ENCODE data around the gene FOXE3. TPM values are rescaled to one million over a fixed set of nuclear protein-coding genes. Genes with fewer than 3 reads are reported as not detected.

FOXE3 gene
- not detected for total RNA-seq

DNA sequence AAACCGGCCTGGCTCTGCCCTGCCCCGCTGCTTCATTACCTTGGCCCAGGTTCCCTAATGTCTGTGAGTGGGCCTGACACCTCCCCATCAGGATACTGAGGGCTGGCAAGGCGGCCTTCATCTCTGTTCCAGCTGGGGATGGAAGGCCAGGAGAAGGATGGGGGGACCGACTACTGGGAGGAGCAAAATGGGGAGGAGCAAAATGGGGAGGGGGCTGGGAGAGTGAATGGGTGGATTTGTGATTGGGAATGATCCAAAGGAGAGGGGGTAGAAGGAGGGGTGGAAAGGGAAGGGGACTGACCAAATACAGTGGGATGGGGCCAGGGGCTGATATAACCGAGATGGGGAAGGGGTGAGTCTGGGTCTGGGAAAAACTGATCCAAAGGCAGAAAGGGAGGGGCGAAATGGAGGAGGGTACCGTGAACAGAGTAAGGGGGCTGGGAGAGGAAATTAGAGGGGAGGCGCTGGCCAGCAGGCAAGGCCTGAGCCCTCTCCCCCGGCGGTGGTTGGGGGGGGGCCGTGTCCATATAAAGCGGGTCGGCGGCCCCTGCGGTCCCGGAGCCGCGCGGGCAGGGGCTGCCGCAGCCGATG lies at the start of gene FOXE3:
TSS of gene FOXE3 (plus strand) at position 558 of the 591 bp plus-strand sequence. CDS start at position 589, 31 bp downstream.
- DNase-seq: no peak
- intact Hi-C loops (cut with micrococcal nuclease): no loop called here
- Mint-ChIP-seq H3K9me3 (no peaks in the 10 kb centered on the region), H3K4me3 (peak within 1 kb of the TSS; percentile 50), H3K27ac (no peak within 1 kb of the TSS), H3K27me3 (ENCODE audit: low read depth) (peaks cover 38% of the 10 kb centered on the region), H3K36me3 (ENCODE audit: low read depth) (no peaks in the 10 kb centered on the region), H3K4me1 (ENCODE audit: low read depth) (peaks cover 6% of the 10 kb centered on the region)
- CTCF ChIA-PET: interaction anchor here (1.0 to 1.6 kb wide), 2 partner anchors 21 to 22 kb away, joined by 3 to 10 read pairs; partner anchors contain the start of gene FOXD2

DNA sequence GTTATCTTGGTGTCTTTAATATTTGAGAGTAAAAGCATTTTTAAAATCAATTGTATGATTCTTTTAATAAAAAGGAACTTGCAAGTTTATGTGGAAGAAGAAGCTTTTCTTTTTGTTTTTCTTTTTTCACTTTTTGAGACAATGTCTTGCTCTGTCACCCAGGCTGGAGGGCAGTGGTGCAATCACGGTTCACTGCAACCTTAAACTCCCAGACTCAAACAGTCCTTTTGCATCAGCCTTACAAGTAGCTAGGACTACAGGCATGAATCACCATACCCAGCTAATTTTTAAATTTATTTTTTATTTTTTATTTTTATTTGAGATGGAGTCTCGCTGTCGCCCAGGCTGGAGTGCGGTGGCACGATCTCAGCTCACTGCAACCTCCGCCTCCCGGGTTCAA lies 48.4 kb upstream of the FOXE3 start:
- H3K27ac Mint-ChIP-seq: no peak overlapping the region
- CTCF ChIA-PET: interaction anchor here (1.3 kb wide), 2 partner anchors 22 to 189 kb away, joined by 3 to 6 read pairs; no protein-coding TSS in a partner anchor
- intact Hi-C loops (cut with micrococcal nuclease): no loop called here

DNA sequence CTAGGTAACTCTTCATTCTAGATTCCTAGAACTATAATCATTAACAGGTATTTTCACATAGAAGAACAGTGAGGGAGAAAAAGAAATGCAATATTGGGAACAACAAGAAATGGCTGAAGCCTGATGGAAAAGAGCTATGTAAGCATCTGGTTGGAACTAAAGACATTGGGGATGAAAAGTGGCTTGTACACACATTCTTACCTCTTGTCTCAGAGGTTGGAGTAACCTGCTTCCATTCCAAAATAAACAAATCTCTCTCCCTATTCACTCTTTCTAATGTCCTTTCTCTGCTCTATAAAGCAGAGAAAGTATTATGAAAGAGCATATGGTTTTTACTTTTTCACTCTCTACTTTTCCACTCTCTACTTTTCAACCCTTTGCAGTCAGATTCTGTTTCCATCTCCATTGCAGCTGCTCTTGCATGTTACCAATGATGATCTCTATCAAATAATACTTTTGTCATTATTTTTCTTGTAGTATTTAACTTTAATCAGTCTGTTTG lies 45.0 kb upstream of the FOXE3 start:
- no peak overlapping the region for H3K4me3 Mint-ChIP-seq
- no peaks in the 10 kb centered on the region for H3K27me3 Mint-ChIP-seq (ENCODE audit: low read depth)
- intact Hi-C loops (cut with micrococcal nuclease): no loop called here
- H3K9me3 Mint-ChIP-seq: no peaks in the 10 kb centered on the region
- no peak overlapping the region for H3K27ac Mint-ChIP-seq
- no peaks in the 10 kb centered on the region for H3K4me1 Mint-ChIP-seq (ENCODE audit: low read depth)
- no peak for DNase-seq
- H3K36me3 Mint-ChIP-seq (ENCODE audit: low read depth): peaks cover 23% of the 10 kb centered on the region
- CTCF ChIA-PET: interaction anchor here (0.8 to 1.1 kb wide), 2 partner anchors 9 to 17 kb away, joined by 4 read pairs; no protein-coding TSS in a partner anchor

More for the DNA sequence above, 48.4 kb upstream of the FOXE3 start:
- DNase-seq: no peak
- Mint-ChIP-seq H3K4me1 (ENCODE audit: low read depth) (peaks cover 4% of the 10 kb centered on the region), H3K36me3 (ENCODE audit: low read depth) (peaks cover 15% of the 10 kb centered on the region), H3K27me3 (ENCODE audit: low read depth) (no peaks in the 10 kb centered on the region), H3K4me3 (no peak overlapping the region), H3K9me3 (no peaks in the 10 kb centered on the region)

DNA sequence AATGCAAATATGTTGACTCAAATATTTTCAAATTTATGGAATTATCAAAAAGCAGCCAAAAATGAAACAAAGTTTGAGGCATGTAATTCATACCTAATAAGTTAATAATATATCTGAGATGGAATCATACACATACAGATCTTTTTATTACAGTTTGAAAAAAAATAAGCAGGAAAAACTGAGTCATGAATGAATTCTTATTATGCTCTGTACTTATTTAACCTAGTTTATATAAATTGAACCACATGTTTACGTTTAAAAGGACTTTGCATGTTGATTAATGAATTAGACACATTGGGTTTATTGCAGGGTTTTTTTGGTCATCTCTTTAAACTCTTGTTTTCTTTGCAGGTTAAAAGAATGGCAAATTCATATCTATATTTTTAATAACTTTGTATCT lies 41.6 kb upstream of the FOXE3 start:
- peaks cover 31% of the 10 kb centered on the region for H3K36me3 Mint-ChIP-seq (ENCODE audit: low read depth)
- DNase-seq: no peak
- no peaks in the 10 kb centered on the region for H3K27me3 Mint-ChIP-seq (ENCODE audit: low read depth)
- no peaks in the 10 kb centered on the region for H3K4me1 Mint-ChIP-seq (ENCODE audit: low read depth)
- H3K27ac Mint-ChIP-seq: no peak overlapping the region
- no peaks in the 10 kb centered on the region for H3K9me3 Mint-ChIP-seq
- no peak overlapping the region for H3K4me3 Mint-ChIP-seq
- CTCF ChIA-PET: no interaction called here
- intact Hi-C loops (cut with micrococcal nuclease): no loop called here

DNA sequence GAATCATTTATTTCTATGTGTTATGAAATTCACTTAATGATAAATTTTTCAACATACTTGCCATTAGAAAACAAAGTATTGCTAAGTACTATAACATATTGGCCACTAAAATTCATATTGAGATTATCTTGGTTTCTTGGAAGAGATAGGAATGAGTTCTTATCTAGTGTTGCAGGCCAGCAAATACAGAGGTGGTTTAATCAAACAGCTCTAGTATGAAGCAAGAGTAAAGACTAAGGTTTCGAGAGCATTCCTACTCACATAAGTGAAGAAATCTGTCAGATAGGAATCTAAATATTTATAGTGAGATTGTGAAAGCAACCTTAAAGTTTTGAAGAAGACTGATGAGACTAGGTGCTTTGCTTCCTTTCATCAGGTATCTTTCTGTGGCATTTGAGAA lies 37.9 kb upstream of the FOXE3 start:
- CTCF ChIA-PET: no interaction called here
- no peaks in the 10 kb centered on the region for H3K27me3 Mint-ChIP-seq (ENCODE audit: low read depth)
- intact Hi-C loops (cut with micrococcal nuclease): no loop called here
- no peak overlapping the region for H3K4me3 Mint-ChIP-seq
- H3K9me3 Mint-ChIP-seq: no peaks in the 10 kb centered on the region
- H3K4me1 Mint-ChIP-seq (ENCODE audit: low read depth): no peaks in the 10 kb centered on the region
- peaks cover 23% of the 10 kb centered on the region for H3K36me3 Mint-ChIP-seq (ENCODE audit: low read depth)
- no peak overlapping the region for H3K27ac Mint-ChIP-seq
- no peak for DNase-seq

DNA sequence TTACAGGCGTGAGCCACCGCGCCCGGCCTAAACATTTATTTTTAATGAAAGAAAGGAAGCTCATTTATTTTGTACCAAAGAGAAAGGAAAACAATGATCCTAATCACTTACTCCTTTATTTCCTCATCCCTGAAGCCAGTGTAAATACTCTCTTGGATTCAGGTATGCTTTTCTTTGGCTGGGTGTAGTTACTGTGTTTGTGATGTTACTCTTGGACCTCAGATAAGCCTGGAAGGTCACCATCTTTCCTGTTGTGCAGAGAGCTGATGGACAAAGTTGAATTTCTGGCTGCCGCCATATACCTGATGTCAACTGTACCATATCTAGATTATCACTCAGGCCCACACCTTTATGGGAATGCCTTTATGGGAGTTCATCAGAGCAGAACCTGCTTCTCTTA lies 35.4 kb upstream of the FOXE3 start:
- intact Hi-C loops (cut with micrococcal nuclease): no loop called here
- no peak for DNase-seq
- no peak overlapping the region for H3K4me3 Mint-ChIP-seq
- no peaks in the 10 kb centered on the region for H3K9me3 Mint-ChIP-seq
- no peaks in the 10 kb centered on the region for H3K27me3 Mint-ChIP-seq (ENCODE audit: low read depth)
- CTCF ChIA-PET: interaction anchor here (1.0 to 1.5 kb wide), 3 partner anchors 11 to 202 kb away, joined by 3 to 4 read pairs (median 3); no protein-coding TSS in a partner anchor
- no peak overlapping the region for H3K27ac Mint-ChIP-seq
- peaks cover 15% of the 10 kb centered on the region for H3K36me3 Mint-ChIP-seq (ENCODE audit: low read depth)
- H3K4me1 Mint-ChIP-seq (ENCODE audit: low read depth): no peaks in the 10 kb centered on the region

DNA sequence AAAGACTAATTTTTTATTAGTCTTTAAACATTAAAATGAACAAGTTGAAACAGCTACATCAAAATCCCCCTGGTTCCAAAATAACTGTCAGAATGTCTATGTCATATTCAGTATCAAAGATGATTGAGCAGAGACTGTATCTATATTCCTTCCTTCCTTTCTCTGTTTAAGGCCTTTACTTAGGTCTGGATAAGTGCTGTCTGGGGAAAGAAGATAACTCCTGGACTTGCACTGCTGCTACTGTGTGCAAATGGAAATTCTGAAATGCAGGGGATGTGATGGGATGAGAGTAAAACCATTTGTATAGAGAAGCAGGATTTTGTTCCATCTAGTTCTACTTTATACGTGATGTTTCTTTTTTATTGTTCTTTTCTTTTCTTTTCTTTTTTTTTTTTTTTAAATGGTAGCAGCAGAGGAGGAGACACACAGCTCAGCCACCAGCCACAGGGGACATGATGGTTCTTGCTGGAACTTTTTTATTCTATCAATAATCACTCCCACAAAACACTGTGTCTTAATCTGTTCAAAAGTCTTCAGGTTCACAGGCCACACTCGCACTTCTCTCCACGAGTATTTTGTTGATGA lies 33.6 kb upstream of the FOXE3 start:
- CTCF ChIA-PET: interaction anchor here (0.6 to 1.0 kb wide), 2 partner anchors 204 to 327 kb away, joined by 3 read pairs; no protein-coding TSS in a partner anchor
- intact Hi-C loops (cut with micrococcal nuclease): no loop called here
- no peaks in the 10 kb centered on the region for H3K9me3 Mint-ChIP-seq
- H3K4me1 Mint-ChIP-seq (ENCODE audit: low read depth): no peaks in the 10 kb centered on the region
- H3K4me3 Mint-ChIP-seq: no peak overlapping the region
- DNase-seq: no peak
- no peaks in the 10 kb centered on the region for H3K27me3 Mint-ChIP-seq (ENCODE audit: low read depth)
- peaks cover 14% of the 10 kb centered on the region for H3K36me3 Mint-ChIP-seq (ENCODE audit: low read depth)
- H3K27ac Mint-ChIP-seq: no peak overlapping the region

DNA sequence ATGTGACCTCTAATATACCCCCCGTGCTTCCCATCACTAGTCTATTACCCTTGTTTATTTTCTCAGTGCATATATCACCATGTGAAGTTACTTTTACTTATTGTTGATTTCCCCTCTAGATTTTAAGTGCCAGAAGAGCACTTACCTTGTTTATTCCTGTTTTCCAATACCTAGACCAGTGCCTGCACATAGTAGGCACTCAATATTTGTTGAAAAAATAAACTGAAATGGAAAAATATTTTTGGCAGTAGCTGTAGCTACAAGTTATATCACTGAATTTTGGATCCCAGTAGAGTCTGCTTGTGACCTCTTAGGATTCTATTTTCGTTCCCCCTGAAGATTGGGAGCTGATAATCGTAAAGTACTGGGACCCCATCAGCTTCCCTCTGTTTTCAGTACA lies 32.0 kb upstream of the FOXE3 start:
- H3K27ac Mint-ChIP-seq: no peak overlapping the region
- intact Hi-C loops (cut with micrococcal nuclease): no loop called here

DNA sequence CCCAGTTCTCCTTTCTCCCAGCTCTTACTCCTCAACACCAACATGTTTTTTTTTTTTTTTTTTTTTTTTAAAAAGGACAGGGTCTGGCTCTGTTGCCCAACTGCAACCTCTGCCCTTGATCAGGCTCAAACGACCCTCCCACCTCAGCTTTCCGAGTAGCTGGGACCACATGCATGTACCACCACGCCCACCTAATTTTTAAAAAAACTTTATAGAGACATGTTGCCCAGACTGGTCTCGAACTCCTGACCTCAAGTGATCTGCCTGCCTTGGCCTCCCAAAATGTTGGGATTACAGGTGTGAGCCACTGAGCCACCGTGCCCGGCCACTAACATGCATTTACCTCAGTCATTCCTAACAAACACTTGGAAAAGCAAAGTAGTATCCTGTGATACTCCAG lies 31.1 kb upstream of the FOXE3 start:
- Mint-ChIP-seq H3K27me3 (ENCODE audit: low read depth) (peaks cover 4% of the 10 kb centered on the region), H3K36me3 (ENCODE audit: low read depth) (peaks cover 4% of the 10 kb centered on the region), H3K4me3 (no peak overlapping the region), H3K9me3 (no peaks in the 10 kb centered on the region), H3K27ac (no peak overlapping the region), H3K4me1 (ENCODE audit: low read depth) (no peaks in the 10 kb centered on the region)
- intact Hi-C loops (cut with micrococcal nuclease): loop anchor here (5.0 kb wide), 1 partner anchor 52 kb away; the partner anchor contains the start of gene FOXD2
- DNase-seq: no peak
- CTCF ChIA-PET: interaction anchor here (0.6 kb wide), 1 partner anchor 341 kb away, joined by 3 read pairs; no protein-coding TSS in a partner anchor

More for the DNA sequence above, 32.0 kb upstream of the FOXE3 start:
- H3K36me3 Mint-ChIP-seq (ENCODE audit: low read depth): peaks cover 8% of the 10 kb centered on the region
- no peak overlapping the region for H3K4me3 Mint-ChIP-seq
- H3K9me3 Mint-ChIP-seq: no peaks in the 10 kb centered on the region
- no peaks in the 10 kb centered on the region for H3K4me1 Mint-ChIP-seq (ENCODE audit: low read depth)
- DNase-seq: no peak
- CTCF ChIA-PET: no interaction called here
- no peaks in the 10 kb centered on the region for H3K27me3 Mint-ChIP-seq (ENCODE audit: low read depth)

DNA sequence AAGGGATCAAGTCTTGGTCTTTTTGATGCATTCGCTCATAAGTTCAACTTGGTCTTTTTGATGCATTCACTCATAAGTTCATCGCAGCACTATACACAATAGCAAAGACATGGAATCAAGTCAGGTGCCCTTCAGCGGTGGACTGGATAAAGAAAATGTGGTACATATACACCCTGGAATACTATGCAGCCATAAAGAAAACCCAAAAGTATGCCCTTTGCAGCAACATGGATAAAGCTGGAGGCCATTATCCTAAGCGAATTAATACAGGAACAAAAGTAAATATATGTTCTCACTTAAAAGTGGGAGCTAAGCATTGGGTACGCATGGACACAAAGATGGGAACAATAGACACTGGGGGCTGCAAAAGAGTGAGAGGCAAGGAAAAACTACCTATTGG lies 29.8 kb upstream of the FOXE3 start:
- no peak overlapping the region for H3K27ac Mint-ChIP-seq
- H3K4me1 Mint-ChIP-seq (ENCODE audit: low read depth): no peaks in the 10 kb centered on the region
- no peaks in the 10 kb centered on the region for H3K9me3 Mint-ChIP-seq
- DNase-seq: no peak
- H3K36me3 Mint-ChIP-seq (ENCODE audit: low read depth): peaks cover 1% of the 10 kb centered on the region
- CTCF ChIA-PET: interaction anchor here (1.0 to 1.1 kb wide), 2 partner anchors 48 to 324 kb away, joined by 4 to 7 read pairs; no protein-coding TSS in a partner anchor
- intact Hi-C loops (cut with micrococcal nuclease): loop anchor here (5.0 kb wide), 1 partner anchor 51 kb away; the partner anchor contains the start of gene FOXD2
- H3K4me3 Mint-ChIP-seq: no peak overlapping the region
- peaks cover 4% of the 10 kb centered on the region for H3K27me3 Mint-ChIP-seq (ENCODE audit: low read depth)

DNA sequence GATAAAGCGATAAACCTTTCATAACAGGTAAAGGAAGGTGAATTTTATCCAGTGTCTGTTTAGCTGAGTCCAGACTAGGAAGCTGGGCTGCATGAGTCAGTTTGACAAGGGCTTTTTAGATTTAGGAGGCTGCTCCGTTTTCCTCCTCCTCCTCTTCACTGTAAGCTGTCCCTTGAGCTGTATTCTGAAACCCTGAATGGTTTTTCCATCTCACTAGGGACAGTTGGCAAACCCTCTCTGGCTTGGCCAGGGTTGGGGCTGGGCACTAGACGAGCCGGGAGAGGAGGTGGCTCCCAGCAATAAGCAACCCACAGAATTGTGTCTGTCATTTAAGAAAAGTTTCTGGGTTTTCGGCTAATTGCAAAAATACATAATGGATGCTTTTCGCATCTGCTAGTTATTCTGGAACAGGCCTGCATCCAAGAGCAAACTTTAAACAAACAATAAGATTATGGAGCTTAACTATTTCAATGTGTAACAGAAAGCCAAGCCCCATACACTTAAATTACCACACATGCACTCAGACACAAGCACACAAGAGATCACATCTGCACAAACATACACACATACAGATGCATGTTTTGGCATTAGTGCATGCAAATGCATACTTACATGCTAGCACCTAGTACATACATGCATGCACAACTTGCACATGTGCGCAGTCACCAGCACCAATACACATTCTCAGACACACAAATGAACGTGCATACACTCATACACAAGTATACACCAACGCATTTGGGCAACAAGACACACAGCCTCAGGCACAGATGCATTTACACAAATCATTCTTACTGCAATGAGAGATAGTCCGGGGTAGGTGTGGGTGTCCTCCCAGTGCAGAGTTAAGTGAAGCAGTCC lies 27.8 kb upstream of the FOXE3 start:
- CTCF ChIA-PET: interaction anchor here (0.6 to 3.2 kb wide), 16 partner anchors 9 to 365 kb away, joined by 3 to 16 read pairs (median 4); no protein-coding TSS in a partner anchor
- Mint-ChIP-seq H3K4me3 (no peak overlapping the region), H3K36me3 (ENCODE audit: low read depth) (peaks cover 1% of the 10 kb centered on the region), H3K27ac (no peak overlapping the region), H3K4me1 (ENCODE audit: low read depth) (no peaks in the 10 kb centered on the region), H3K9me3 (no peaks in the 10 kb centered on the region), H3K27me3 (ENCODE audit: low read depth) (peaks cover 7% of the 10 kb centered on the region)
- intact Hi-C loops (cut with micrococcal nuclease): loop anchor here (1.0 to 5.0 kb wide), 3 partner anchors 37 to 322 kb away; partner anchors contain the start of gene FOXD2
- no peak for DNase-seq

DNA sequence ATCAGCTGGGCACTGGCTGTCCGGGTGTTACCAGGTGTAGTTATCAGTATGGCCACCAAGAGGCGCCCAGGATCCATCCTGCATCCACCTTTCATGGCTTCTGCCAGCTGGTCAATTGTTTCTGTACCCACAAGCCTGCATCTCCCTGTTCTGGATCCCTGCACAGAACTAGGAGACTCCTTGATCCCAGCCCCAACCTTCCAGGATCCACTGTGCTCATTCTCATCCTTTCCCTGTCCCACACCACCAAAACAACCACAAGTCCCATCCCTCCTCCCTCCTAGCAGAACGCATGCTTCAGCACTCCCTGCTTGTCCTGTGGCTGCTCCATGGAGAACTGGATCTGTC lies 27.2 kb upstream of the FOXE3 start:
- peak; percentile 70 for DNase-seq
- Mint-ChIP-seq H3K27ac (no peak overlapping the region), H3K27me3 (ENCODE audit: low read depth) (peaks cover 7% of the 10 kb centered on the region), H3K4me1 (ENCODE audit: low read depth) (no peaks in the 10 kb centered on the region), H3K4me3 (no peak overlapping the region), H3K9me3 (no peaks in the 10 kb centered on the region), H3K36me3 (ENCODE audit: low read depth) (peaks cover 1% of the 10 kb centered on the region)
- intact Hi-C loops (cut with micrococcal nuclease): loop anchor here (1.0 to 5.0 kb wide), 4 partner anchors 36 to 337 kb away; partner anchors contain the start of gene FOXD2
- CTCF ChIA-PET: interaction anchor here (0.6 to 3.2 kb wide), 18 partner anchors 9 to 365 kb away, joined by 3 to 16 read pairs (median 4); no protein-coding TSS in a partner anchor
